ENCODE data around the gene PIK3AP1. TPM values are rescaled to one million over a fixed set of nuclear protein-coding genes. Genes with fewer than 3 reads are reported as not detected.

The PIK3AP1 gene
- total and polyA plus RNA-seq, 2 of the 13 experiments (the other 11 are each of a cell fraction or from before 2014, with no cell fraction given), result 3.6 to 13.8 TPM

DNA sequence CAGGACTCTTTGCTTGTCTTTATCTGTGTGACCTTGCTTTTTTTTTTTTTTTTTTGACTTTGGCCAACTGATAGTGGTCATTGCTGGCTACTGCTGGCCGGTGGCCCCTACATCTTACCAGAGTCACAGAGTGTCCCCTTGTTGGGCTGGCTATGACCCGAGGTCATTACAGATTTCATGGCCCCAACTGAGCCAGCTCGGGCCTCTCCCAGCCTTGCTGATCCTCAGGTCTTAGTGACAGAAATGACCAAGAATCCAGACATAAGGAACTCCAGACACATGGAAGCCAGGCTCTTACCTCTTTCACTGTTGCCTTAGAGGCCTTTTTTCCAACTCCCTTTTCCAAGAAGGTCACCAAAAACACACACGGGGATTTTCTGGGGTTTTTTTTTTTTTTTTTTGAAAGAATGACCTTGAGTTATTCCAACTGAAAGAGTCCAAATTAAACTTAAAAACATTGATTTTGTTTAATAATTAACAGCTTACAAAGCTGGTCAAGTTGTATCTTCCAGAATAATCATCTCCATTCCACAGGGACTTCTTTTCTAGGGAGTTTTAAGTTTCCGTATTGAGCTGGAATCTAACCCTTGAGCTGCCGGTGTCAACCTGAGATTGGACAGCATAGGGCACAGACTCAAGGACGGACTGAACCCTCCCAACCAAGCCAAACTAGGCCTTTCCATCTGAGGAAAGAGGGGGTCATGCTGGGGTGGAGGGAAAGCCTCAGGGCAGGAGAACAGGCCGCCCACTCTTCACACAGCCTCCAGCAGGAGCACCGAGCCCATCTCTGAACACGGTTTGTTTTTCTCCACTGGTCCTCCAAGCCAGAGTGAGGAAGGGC, 43.8 kb downstream of the PIK3AP1 start (continued):
- TF ChIP-seq PATZ1 (CRISPR knock-in tag; IDR thresholded peaks at IDR 0.05), result peak; percentile 33; the same call in 1 of the 2 replicates
- TF ChIP-seq, protein P1, sequence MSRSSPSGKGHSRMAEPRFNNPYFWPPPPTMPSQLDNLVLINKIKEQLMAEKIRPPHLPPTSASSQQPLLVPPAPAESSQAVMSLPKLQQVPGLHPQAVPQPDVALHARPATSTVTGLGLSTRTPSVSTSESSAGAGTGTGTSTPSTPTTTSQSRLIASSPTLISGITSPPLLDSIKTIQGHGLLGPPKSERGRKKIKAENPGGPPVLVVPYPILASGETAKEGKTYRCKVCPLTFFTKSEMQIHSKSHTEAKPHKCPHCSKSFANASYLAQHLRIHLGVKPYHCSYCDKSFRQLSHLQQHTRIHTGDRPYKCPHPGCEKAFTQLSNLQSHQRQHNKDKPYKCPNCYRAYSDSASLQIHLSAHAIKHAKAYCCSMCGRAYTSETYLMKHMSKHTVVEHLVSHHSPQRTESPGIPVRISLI (CRISPR knock-in tag; IDR thresholded peaks at IDR 0.05; ENCODE audit: borderline replicate concordance), result peak; percentile 92
- TF ChIP-seq, protein P2, sequence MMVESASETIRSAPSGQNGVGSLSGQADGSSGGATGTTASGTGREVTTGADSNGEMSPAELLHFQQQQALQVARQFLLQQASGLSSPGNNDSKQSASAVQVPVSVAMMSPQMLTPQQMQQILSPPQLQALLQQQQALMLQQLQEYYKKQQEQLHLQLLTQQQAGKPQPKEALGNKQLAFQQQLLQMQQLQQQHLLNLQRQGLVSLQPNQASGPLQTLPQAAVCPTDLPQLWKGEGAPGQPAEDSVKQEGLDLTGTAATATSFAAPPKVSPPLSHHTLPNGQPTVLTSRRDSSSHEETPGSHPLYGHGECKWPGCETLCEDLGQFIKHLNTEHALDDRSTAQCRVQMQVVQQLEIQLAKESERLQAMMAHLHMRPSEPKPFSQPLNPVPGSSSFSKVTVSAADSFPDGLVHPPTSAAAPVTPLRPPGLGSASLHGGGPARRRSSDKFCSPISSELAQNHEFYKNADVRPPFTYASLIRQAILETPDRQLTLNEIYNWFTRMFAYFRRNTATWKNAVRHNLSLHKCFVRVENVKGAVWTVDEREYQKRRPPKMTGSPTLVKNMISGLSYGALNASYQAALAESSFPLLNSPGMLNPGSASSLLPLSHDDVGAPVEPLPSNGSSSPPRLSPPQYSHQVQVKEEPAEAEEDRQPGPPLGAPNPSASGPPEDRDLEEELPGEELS (CRISPR knock-in tag; IDR thresholded peaks at IDR 0.05), result peak; percentile 38
- no peak for TF ChIP-seq FLYWCH1 (CRISPR knock-in tag; IDR thresholded peaks at IDR 0.05)
- TF ChIP-seq NFE2 (CRISPR knock-in tag; IDR thresholded peaks at IDR 0.05), result no peak
- TF ChIP-seq ZNF687 (CRISPR knock-in tag; IDR thresholded peaks at IDR 0.05), result peak; percentile 72
- TF ChIP-seq CBX5 (CRISPR knock-in tag; IDR thresholded peaks at IDR 0.05; ENCODE audit: borderline replicate concordance), result no peak
- peak; percentile 39; the same call in 1 of the 2 replicates for TF ChIP-seq MED1 (CRISPR knock-in tag; IDR thresholded peaks at IDR 0.05)
- no peak for TF ChIP-seq FIP1L1 (IDR thresholded peaks at IDR 0.05; ENCODE audit: borderline replicate concordance, insufficient read depth, low read depth, low read length)
- TF ChIP-seq KDM6A (CRISPR knock-in tag; IDR thresholded peaks at IDR 0.05; ENCODE audit: low read depth), result peak; percentile 35; the same call in 1 of the 2 replicates
- TF ChIP-seq ZMYM2 (CRISPR knock-in tag; IDR thresholded peaks at IDR 0.05), result no peak
- no peak for TF ChIP-seq ZNF331 (CRISPR knock-in tag; IDR thresholded peaks at IDR 0.05)
- no peak for TF ChIP-seq SYNCRIP (IDR thresholded peaks at IDR 0.05; ENCODE audit: insufficient read depth, low read depth, low read length)
- TF ChIP-seq ZNF766 (CRISPR knock-in tag; IDR thresholded peaks at IDR 0.05; ENCODE audit: borderline replicate concordance), result no peak
- TF ChIP-seq GFI1 (CRISPR knock-in tag; IDR thresholded peaks at IDR 0.05; ENCODE audit: borderline replicate concordance), result 0 out of 2 replicates have a peak, but pooled peaks have one; percentile 47
- TF ChIP-seq, protein P3, sequence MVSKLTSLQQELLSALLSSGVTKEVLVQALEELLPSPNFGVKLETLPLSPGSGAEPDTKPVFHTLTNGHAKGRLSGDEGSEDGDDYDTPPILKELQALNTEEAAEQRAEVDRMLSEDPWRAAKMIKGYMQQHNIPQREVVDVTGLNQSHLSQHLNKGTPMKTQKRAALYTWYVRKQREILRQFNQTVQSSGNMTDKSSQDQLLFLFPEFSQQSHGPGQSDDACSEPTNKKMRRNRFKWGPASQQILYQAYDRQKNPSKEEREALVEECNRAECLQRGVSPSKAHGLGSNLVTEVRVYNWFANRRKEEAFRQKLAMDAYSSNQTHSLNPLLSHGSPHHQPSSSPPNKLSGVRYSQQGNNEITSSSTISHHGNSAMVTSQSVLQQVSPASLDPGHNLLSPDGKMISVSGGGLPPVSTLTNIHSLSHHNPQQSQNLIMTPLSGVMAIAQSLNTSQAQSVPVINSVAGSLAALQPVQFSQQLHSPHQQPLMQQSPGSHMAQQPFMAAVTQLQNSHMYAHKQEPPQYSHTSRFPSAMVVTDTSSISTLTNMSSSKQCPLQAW (CRISPR knock-in tag; IDR thresholded peaks at IDR 0.05), result peak; percentile 32
